OCI-LY1 (cell line): ENCODE results near the gene SNRNP200.

Experiments used
- H2AFZ ChIP-seq: fragments of 200-600 bp; sonication (generic), shearing (Covaris generic); 2 replicates; pipeline ENCODE4 v1.6.0; 2014; ENCODE audit warnings: antibody characterized with exemption, mild to moderate bottlenecking, low read length
- H3F3A ChIP-seq: fragments of 200-600 bp; sonication (generic), shearing (Covaris generic); 2 replicates; pipeline ENCODE4 v1.6.0; 2014; ENCODE audit warnings: mild to moderate bottlenecking, antibody characterized with exemption, low read length, moderate library complexity; ENCODE audit not compliant: insufficient read depth
- H3K27ac ChIP-seq: fragments of 200-600 bp; sonication (generic); 2 replicates; pipeline ENCODE4 v1.5.1; 2014; ENCODE audit warnings: low read length, mixed run types, mild to moderate bottlenecking, low read depth; ENCODE audit not compliant: poor library complexity, severe bottlenecking
- H3K27me3 ChIP-seq: fragments of 200-600 bp; sonication (generic); 2 replicates; pipeline ENCODE4 v1.6.0; 2014; ENCODE audit warnings: antibody characterized with exemption, mild to moderate bottlenecking, low read length, moderate library complexity; ENCODE audit not compliant: insufficient read depth
- H3K36me3 ChIP-seq: fragments of 200-600 bp; sonication (generic); 2 replicates; pipeline ENCODE4 v1.6.1; 2014; ENCODE audit warnings: mild to moderate bottlenecking, antibody characterized with exemption, low read length, moderate library complexity, mixed read lengths; ENCODE audit not compliant: insufficient read depth
- H3K4me1 ChIP-seq: fragments of 200-600 bp; sonication (generic); 2 replicates; pipeline ENCODE4 v1.5.1; 2014; ENCODE audit warnings: mild to moderate bottlenecking, low read length, moderate library complexity; ENCODE audit not compliant: insufficient read depth, severe bottlenecking
- H3K4me2 ChIP-seq: fragments of 200-600 bp; sonication (generic), shearing (Covaris generic); 2 replicates; pipeline ENCODE4 v1.6.1; 2014; ENCODE audit warnings: low read length
- H3K4me3 ChIP-seq: fragments of 200-600 bp; sonication (generic); 2 replicates; pipeline ENCODE4 v1.5.1; 2014; ENCODE audit warnings: low read length, low read depth, mild to moderate bottlenecking, mixed read lengths; ENCODE audit not compliant: poor library complexity, severe bottlenecking
- H3K79me2 ChIP-seq: fragments of 200-600 bp; shearing (Covaris generic); 2 replicates; pipeline ENCODE4 v1.6.1; 2016; ENCODE audit warnings: mixed run types, low read length, mixed read lengths; ENCODE audit not compliant: insufficient read depth
- H3K9ac ChIP-seq: fragments of 200-600 bp; sonication (generic), shearing (Covaris generic); 2 replicates; pipeline ENCODE4 v1.6.1; 2014; ENCODE audit warnings: mild to moderate bottlenecking, low read length, mixed read lengths
- H3K9me2 ChIP-seq: fragments of 200-600 bp; sonication (generic), shearing (Covaris generic); 2 replicates; pipeline ENCODE4 v1.6.1; 2014; ENCODE audit warnings: low read depth, mild to moderate bottlenecking, low read length, mixed read lengths
- H3K9me3 ChIP-seq: fragments of 200-600 bp; shearing (Covaris generic); 2 replicates; pipeline ENCODE4 v1.6.1; 2014; ENCODE audit warnings: low read length, mixed read lengths
- H4K20me1 ChIP-seq: fragments of 200-600 bp; sonication (generic), shearing (Covaris generic); 2 replicates; pipeline ENCODE4 v1.6.0; 2016; ENCODE audit warnings: mild to moderate bottlenecking, low read length; ENCODE audit not compliant: insufficient read depth
- CTCF ChIP-seq: fragments of 200-600 bp; sonication (generic), shearing (Covaris generic); IDR thresholded peaks from 2 replicates; pipeline ENCODE4 v1.5.1; 2017; ENCODE audit warnings: mild to moderate bottlenecking, antibody characterized with exemption, low read length, moderate library complexity, mixed read lengths
- EZH2 ChIP-seq: fragments of 200-600 bp; sonication (generic), shearing (Covaris generic); IDR thresholded peaks from 2 replicates; pipeline ENCODE4 v1.8.0; 2017; ENCODE audit warnings: borderline replicate concordance, mixed run types, mild to moderate bottlenecking, antibody characterized with exemption, low read length, moderate library complexity, mixed read lengths

Gene SNRNP200

DNA sequence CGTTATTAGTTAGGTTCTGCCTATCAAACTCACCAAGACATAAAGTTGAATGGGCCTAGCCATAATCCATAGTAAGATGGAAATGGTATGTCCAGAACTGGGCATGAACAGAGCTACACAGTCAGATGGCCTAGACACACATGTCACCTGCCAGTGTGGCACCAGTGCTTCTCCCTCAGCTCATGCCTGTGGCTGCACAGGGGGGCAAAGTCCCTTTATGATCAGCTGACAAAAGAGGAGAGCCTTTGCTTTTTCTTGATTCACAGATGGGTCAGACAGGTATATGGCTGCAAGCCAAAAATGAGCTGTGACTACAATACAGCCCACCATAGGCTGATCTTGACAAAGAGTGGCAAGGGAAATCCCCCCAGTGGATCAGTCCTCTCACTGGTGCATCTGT lies 68.5 kb downstream of the SNRNP200 start:
- Histone ChIP-seq H3K79me2 (no peaks in the 10 kb centered on the region), H3K27ac (peak overlapping the region; percentile 51), H3K9me3 (no peaks in the 10 kb centered on the region), H3K4me2 (no peak overlapping the region), H3K36me3 (no peaks in the 10 kb centered on the region), H2AFZ (no peak overlapping the region), H3K4me3 (no peak overlapping the region), H3F3A (no peaks in the 10 kb centered on the region), H3K9ac (no peak overlapping the region), H3K9me2 (no peaks in the 10 kb centered on the region), H4K20me1 (no peaks in the 10 kb centered on the region), H3K27me3 (no peaks in the 10 kb centered on the region), H3K4me1 (peaks cover 51% of the 10 kb centered on the region)
- no peak for TF ChIP-seq EZH2

DNA sequence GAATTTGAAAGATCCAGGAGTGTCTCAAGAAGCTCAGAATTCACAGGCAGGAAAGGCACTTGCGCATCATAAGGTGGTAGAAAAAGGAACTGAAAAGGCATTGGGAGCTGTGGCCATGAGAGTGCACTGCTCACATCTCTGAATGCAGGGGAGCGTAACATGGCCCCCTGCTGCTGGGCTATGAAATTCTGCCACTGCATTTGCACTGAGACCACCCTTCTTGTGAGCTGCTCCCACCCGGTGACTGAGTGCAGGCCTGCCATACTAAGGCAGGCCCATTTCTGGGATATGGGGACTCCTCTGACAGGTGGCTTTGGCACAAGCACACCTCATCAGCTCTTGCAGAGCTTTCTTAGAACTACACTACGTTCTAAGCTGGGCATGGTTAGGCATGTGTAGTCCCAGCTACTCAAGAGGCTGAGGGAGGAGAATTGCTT lies 71.4 kb downstream of the SNRNP200 start:
- H3K9me2 ChIP-seq: no peaks in the 10 kb centered on the region
- TF ChIP-seq EZH2 (no peak), CTCF (peak; percentile 60)

GRCh38 chr2:96233436-96233835 lies 71.9 kb downstream of the SNRNP200 start:
- TF ChIP-seq CTCF: no peak
- TF ChIP-seq EZH2: no peak

More for the DNA sequence above, 71.4 kb downstream of the SNRNP200 start:
- Histone ChIP-seq H3K27me3 (no peaks in the 10 kb centered on the region), H4K20me1 (no peaks in the 10 kb centered on the region), H2AFZ (no peak overlapping the region), H3K4me3 (no peak overlapping the region), H3K4me1 (peaks cover 37% of the 10 kb centered on the region), H3K36me3 (no peaks in the 10 kb centered on the region), H3F3A (no peaks in the 10 kb centered on the region), H3K79me2 (no peaks in the 10 kb centered on the region), H3K9ac (peak overlapping the region; percentile 39; the same call in 1 of the 2 replicates), H3K9me3 (no peaks in the 10 kb centered on the region), H3K4me2 (peak overlapping the region; percentile 30; the same call in 1 of the 2 replicates), H3K27ac (peak overlapping the region; percentile 76)

DNA sequence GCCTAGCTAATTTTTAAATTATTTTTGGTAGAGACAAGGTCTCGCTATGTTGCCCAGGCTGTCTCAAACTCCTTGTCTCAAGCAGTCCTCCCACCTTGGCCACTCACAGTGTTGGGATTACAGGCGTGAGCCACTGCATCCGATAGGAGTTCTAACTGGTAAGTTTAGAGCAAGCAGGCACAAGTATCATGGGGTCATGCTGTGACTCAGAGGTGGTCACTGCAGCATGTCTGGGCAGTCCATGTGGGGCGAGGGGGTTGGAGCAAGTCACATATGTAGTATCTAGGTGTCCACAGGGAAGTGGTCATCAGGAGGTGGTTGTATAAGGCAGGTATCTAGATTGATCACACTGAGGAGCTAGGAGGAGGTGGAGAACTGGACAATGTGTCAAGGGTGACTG lies 74.0 kb downstream of the SNRNP200 start:
- H3K9me2 ChIP-seq: no peaks in the 10 kb centered on the region
- H3K79me2 ChIP-seq: 0 out of 2 replicates have a peak, but pooled peaks cover 5% of the 10 kb centered on the region
- H3K4me1 ChIP-seq: peaks cover 27% of the 10 kb centered on the region
- no peak overlapping the region for H3K9ac ChIP-seq
- no peaks in the 10 kb centered on the region for H3F3A ChIP-seq
- no peaks in the 10 kb centered on the region for H4K20me1 ChIP-seq
- H2AFZ ChIP-seq: no peak overlapping the region
- H3K4me3 ChIP-seq: no peak overlapping the region
- peak overlapping the region; percentile 40 for H3K27ac ChIP-seq
- no peak overlapping the region for H3K4me2 ChIP-seq
- H3K27me3 ChIP-seq: no peaks in the 10 kb centered on the region
- TF ChIP-seq CTCF (no peak), EZH2 (no peak)
- no peaks in the 10 kb centered on the region for H3K9me3 ChIP-seq
- H3K36me3 ChIP-seq: no peaks in the 10 kb centered on the region

More at GRCh38 chr2:96233436-96233835, 71.9 kb downstream of the SNRNP200 start:
- Histone ChIP-seq H3K27me3 (no peaks in the 10 kb centered on the region), H3K36me3 (no peaks in the 10 kb centered on the region), H2AFZ (no peak overlapping the region), H3K4me1 (peaks cover 37% of the 10 kb centered on the region), H4K20me1 (no peaks in the 10 kb centered on the region), H3K9ac (peak overlapping the region; percentile 19; the same call in 1 of the 2 replicates), H3K9me3 (no peaks in the 10 kb centered on the region), H3K27ac (peak overlapping the region; percentile 76), H3K79me2 (no peaks in the 10 kb centered on the region), H3K4me3 (no peak overlapping the region), H3K9me2 (no peaks in the 10 kb centered on the region), H3F3A (no peaks in the 10 kb centered on the region), H3K4me2 (peak overlapping the region; percentile 30; the same call in 1 of the 2 replicates)
